PC-3 (cell line): Measurements from ENCODE around the gene C16orf74. TPM values are rescaled to one million over a fixed set of nuclear protein-coding genes. Genes with fewer than 3 reads are reported as not detected.

Experiments
- ATAC-seq: fragments of 200-7000 bp; cut with Tn5 transposase; 2 replicates; pipeline ENCODE4 v1.9.1; 2020; ENCODE audit warnings: mild to moderate bottlenecking, moderate library complexity
- BruUV-seq: library from RNA; stranded (reverse); fragments of 400-500 nt; replicated peaks from 2 replicates; lab custom pipeline; 2021; lab: Mats Ljungman, UMichigan
- CTCF ChIA-PET: fragments of 300-600 bp; sonication (Branson Sonifier 250); formaldehyde crosslinking; loops from one replicate; lab custom pipeline; 2022; ENCODE audit warnings: antibody characterized with exemption; lab: Charles Lee
- POLR2A ChIA-PET: fragments of 300-600 bp; sonication (Branson Sonifier 250); formaldehyde crosslinking; loops from one replicate; lab custom pipeline; 2022; ENCODE audit warnings: antibody characterized with exemption; ENCODE audit not compliant: unreplicated experiment; lab: Charles Lee
- DNase-seq: peaks from one replicate; pipeline ENCODE4 v3.0.0-alpha.2; 2015
- H2AFZ ChIP-seq: fragments of 300-600 bp; sonication (generic); 2 replicates; pipeline ENCODE4 v1.6.0; 2016; ENCODE audit warnings: antibody characterized with exemption, low read length
- H3F3A ChIP-seq: fragments of 300-600 bp; sonication (generic); one replicate; pipeline ENCODE4 v1.6.0; 2017; ENCODE audit warnings: antibody characterized with exemption, low read length, control low read depth, mild to moderate bottlenecking; ENCODE audit not compliant: unreplicated experiment
- H3K27ac ChIP-seq: fragments of 300-600 bp; sonication (generic); 2 replicates; pipeline ENCODE4 v1.5.1; 2016; ENCODE audit warnings: mild to moderate bottlenecking, low read length
- H3K27me3 ChIP-seq: fragments of 300-600 bp; sonication (generic); 2 replicates; pipeline ENCODE4 v1.6.1; 2016; ENCODE audit warnings: low read length, mixed read lengths
- H3K36me3 ChIP-seq: fragments of 300-600 bp; sonication (generic); 2 replicates; pipeline ENCODE4 v1.6.1; 2016; ENCODE audit warnings: low read depth, mixed run types, low read length, mixed read lengths
- H3K4me1 ChIP-seq: fragments of 300-600 bp; sonication (generic); 2 replicates; pipeline ENCODE4 v1.5.1; 2016; ENCODE audit warnings: low read length; ENCODE audit not compliant: insufficient read depth
- H3K4me2 ChIP-seq: fragments of 300-600 bp; sonication (generic); 2 replicates; pipeline ENCODE4 v1.6.0; 2016; ENCODE audit warnings: low read length
- H3K4me3 ChIP-seq: fragments of 300-600 bp; sonication (generic); 2 replicates; pipeline ENCODE4 v1.5.1; 2016; ENCODE audit warnings: mild to moderate bottlenecking, low read length, mixed read lengths
- H3K79me2 ChIP-seq: fragments of 300-600 bp; sonication (generic); 2 replicates; pipeline ENCODE4 v1.6.1; 2017; ENCODE audit warnings: low read length, mixed read lengths
- H3K9ac ChIP-seq: fragments of 300-600 bp; sonication (generic); 2 replicates; pipeline ENCODE4 v1.6.0; 2016; ENCODE audit warnings: mild to moderate bottlenecking, low read length
- H3K9me2 ChIP-seq: fragments of 300-600 bp; sonication (generic); replicated peaks from 2 replicates; pipeline ENCODE4 v1.6.1; 2016; ENCODE audit warnings: mixed run types, low read length, mixed read lengths
- H3K9me3 ChIP-seq: fragments of 300-600 bp; sonication (generic); 2 replicates; pipeline ENCODE4 v1.6.1; 2016; ENCODE audit warnings: low read length, mixed read lengths
- H4K20me1 ChIP-seq: fragments of 300-600 bp; sonication (generic); 2 replicates; pipeline ENCODE4 v1.6.1; 2016; ENCODE audit warnings: low read length, mixed read lengths
- EZH2 ChIP-seq: fragments of 300-600 bp; sonication (generic); IDR thresholded peaks from one replicate; pipeline ENCODE4 v1.6.1; 2017; ENCODE audit warnings: antibody characterized with exemption, mild to moderate bottlenecking, low read length; ENCODE audit not compliant: unreplicated experiment
- EZH2phosphoT487 ChIP-seq: fragments of 300-600 bp; sonication (generic); IDR thresholded peaks from 2 replicates; pipeline ENCODE4 v1.6.1; 2018; ENCODE audit warnings: mild to moderate bottlenecking, antibody characterized with exemption, low read length, borderline replicate concordance
- intact Hi-C: fragments of 100-400 bp; cut with micrococcal nuclease; formaldehyde crosslinking; loops from 2 replicates; pipeline ENCODE4 v1.9.0; 2023
- total RNA-seq: library from RNA; depleted of rRNA; stranded (reverse); fragments of >200 nt; gene quantifications from 2 replicates; pipeline ENCODE4 v1.2.3, GENCODE V29; 2014
- TF ChIP-seq, protein P1 (sequence below): fragments of 300-600 bp; sonication (generic); conservative IDR thresholded peaks from 2 replicates; pipeline ENCODE4 v1.5.1; 2017; ENCODE audit warnings: antibody characterized with exemption, low read depth, mild to moderate bottlenecking, low read length

Gene C16orf74
- total RNA-seq, 1 experiment from 2014 or later: 71.0 TPM

DNA sequence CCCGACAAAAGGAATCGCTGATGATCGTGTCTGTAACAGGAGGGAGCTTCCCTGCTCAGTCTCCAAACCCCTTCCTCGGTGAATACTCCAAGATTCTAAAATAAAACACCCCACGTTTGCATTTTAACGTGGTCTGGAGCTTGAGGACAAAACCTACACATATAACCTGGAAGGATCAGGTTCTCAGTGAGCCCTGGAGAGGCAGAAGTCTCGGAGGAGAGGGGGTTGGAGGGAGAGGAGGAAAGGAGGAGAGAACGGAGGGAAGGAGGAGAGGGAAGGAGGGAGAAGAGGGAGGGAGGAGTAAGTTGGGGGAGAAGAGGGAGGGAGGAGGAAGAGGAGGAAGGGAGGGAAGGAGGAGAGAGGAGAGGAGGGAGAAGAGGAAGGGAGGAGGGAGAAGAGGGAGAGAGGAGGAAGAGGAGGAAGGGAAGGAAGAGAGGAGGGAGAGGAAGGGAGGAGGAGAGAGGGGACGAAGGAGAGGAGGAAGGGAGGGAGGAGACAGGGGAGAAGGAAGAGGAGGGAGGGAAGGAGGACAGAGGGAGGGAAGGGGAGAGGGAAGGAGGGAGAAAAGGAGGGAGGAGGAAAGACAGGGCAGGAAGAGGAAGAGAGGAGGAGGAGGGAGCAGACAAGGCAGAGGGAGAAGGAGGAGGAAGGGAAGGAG is 34.7 kb downstream of the C16orf74 start:
- H3K9ac ChIP-seq: no peak overlapping the region
- ChIA-PET POLR2A (no interaction called here), CTCF (no interaction called here)
- no peaks in the 10 kb centered on the region for H3K9me2 ChIP-seq
- no TSS peak for BruUV-seq
- H3K79me2 ChIP-seq: no peaks in the 10 kb centered on the region
- no peak overlapping the region for H3K4me2 ChIP-seq
- intact Hi-C loops: no loop called here
- ATAC-seq (no peak), DNase-seq (no peak)
- no peak overlapping the region for H3K4me3 ChIP-seq
- H3K36me3 ChIP-seq: peaks cover 14% of the 10 kb centered on the region; the same call in 1 of the 2 replicates
- TF ChIP-seq, protein P1, sequence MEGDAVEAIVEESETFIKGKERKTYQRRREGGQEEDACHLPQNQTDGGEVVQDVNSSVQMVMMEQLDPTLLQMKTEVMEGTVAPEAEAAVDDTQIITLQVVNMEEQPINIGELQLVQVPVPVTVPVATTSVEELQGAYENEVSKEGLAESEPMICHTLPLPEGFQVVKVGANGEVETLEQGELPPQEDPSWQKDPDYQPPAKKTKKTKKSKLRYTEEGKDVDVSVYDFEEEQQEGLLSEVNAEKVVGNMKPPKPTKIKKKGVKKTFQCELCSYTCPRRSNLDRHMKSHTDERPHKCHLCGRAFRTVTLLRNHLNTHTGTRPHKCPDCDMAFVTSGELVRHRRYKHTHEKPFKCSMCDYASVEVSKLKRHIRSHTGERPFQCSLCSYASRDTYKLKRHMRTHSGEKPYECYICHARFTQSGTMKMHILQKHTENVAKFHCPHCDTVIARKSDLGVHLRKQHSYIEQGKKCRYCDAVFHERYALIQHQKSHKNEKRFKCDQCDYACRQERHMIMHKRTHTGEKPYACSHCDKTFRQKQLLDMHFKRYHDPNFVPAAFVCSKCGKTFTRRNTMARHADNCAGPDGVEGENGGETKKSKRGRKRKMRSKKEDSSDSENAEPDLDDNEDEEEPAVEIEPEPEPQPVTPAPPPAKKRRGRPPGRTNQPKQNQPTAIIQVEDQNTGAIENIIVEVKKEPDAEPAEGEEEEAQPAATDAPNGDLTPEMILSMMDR: no peak
- TF ChIP-seq EZH2phosphoT487 (no peak), EZH2 (no peak)
- H2AFZ ChIP-seq: no peak overlapping the region
- no peaks in the 10 kb centered on the region for H3K9me3 ChIP-seq
- no peaks in the 10 kb centered on the region for H4K20me1 ChIP-seq
- H3F3A ChIP-seq: no peaks in the 10 kb centered on the region
- H3K27me3 ChIP-seq: no peaks in the 10 kb centered on the region
- peaks cover 10% of the 10 kb centered on the region for H3K4me1 ChIP-seq
- no peak overlapping the region for H3K27ac ChIP-seq

DNA sequence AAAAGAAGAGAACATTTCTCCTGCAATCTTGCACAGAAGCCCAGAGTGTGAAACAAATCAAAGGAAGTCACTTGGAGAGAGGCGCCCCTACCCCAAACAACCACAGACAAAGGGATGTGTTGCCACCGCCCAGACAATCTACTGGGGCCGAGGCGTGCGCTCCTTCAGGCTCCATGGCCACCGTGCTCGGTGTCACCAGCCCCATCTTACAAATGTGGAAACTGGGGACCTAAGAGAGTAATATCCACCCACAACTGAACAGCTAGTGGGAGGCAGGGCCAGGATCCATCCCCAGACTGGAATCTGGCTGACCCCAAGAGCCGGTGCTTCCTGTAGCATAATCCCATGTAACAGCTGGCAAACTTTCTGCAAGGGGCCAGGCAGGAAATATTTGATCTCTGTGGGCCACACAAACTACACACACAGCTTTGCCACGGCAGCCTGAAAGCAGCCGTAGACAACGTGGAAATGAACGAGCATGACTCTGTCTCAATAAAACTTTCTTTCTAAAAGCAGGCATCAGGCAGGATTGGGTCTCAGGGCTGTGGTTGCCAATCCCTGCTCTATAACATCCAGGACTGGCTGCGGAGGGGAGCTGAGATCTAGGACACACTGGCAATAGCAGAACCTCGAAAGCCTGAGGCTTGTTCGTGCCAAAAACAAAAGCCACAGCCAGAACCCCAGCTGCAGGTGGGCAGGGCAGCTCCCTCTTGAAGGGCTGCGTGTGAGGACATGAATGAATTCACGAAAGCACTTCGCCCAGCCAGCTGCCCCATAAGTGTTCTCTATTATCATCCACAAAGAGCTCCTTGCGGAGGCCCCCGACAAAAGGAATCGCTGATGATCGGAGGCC is 35.5 kb downstream of the C16orf74 start:
- H3K4me2 ChIP-seq: no peak overlapping the region
- H2AFZ ChIP-seq: no peak overlapping the region
- H3K9me2 ChIP-seq: no peaks in the 10 kb centered on the region
- H3K27me3 ChIP-seq: no peaks in the 10 kb centered on the region
- no peak overlapping the region for H3K4me3 ChIP-seq
- peaks cover 14% of the 10 kb centered on the region; the same call in 1 of the 2 replicates for H3K36me3 ChIP-seq
- no peak for DNase-seq
- peaks cover 10% of the 10 kb centered on the region for H3K4me1 ChIP-seq
- H3K27ac ChIP-seq: no peak overlapping the region
- no peaks in the 10 kb centered on the region for H3F3A ChIP-seq
- TF ChIP-seq, protein P1: no peak
- TF ChIP-seq EZH2phosphoT487 (no peak), EZH2 (no peak)
- intact Hi-C loops: no loop called here
- H4K20me1 ChIP-seq: no peaks in the 10 kb centered on the region
- H3K9ac ChIP-seq: no peak overlapping the region
- CTCF ChIA-PET: no interaction called here
- no peaks in the 10 kb centered on the region for H3K79me2 ChIP-seq
- POLR2A ChIA-PET: no interaction called here
- ATAC-seq: no peak
- H3K9me3 ChIP-seq: no peaks in the 10 kb centered on the region
- BruUV-seq: no TSS peak
